Suppressor macrophage treated with lipopolysaccharide for 1 hour (primary cell): Measurements from ENCODE around the gene PRKAR1B.
"Not testable (repeated sequence)": the region's sequence is repeated elsewhere in the genome, so short reads cannot be mapped to it uniquely, and the experiment has no call there.

Source experiments
- DNase-seq, 3 donors: peaks; one replicate each; pipeline ENCODE4 v3.0.0-alpha.2; 2020 to 2022

The PRKAR1B gene

GRCh38 chr7:569071-569855 lies 157.8 kb downstream of the PRKAR1B start:
- no peak for DNase-seq

GRCh38 chr7:568031-568951 lies 158.8 kb downstream of the PRKAR1B start:
- DNase-seq: no peak

GRCh38 chr7:567305-567883 lies 159.7 kb downstream of the PRKAR1B start:
- DNase-seq: no peak

- no peak for DNase-seq
These were observed 161.0 kb downstream of the PRKAR1B start for GRCh38 chr7:566100-566499.

GRCh38 chr7:564176-564865 lies 162.8 kb downstream of the PRKAR1B start:
- DNase-seq: no peak

- no peak for DNase-seq
These were observed 163.4 kb downstream of the PRKAR1B start for GRCh38 chr7:563629-564170.

- no peak for DNase-seq
These were observed 164.1 kb downstream of the PRKAR1B start for GRCh38 chr7:562789-563628.

GRCh38 chr7:562374-562675 lies 164.8 kb downstream of the PRKAR1B start:
- DNase-seq: no peak

- DNase-seq: no peak
These were observed 165.3 kb downstream of the PRKAR1B start for GRCh38 chr7:561631-562373.

GRCh38 chr7:560966-561630 lies 166.0 kb downstream of the PRKAR1B start:
- DNase-seq: no peak

GRCh38 chr7:559396-559705 lies 167.7 kb downstream of the PRKAR1B start:
- no peak for DNase-seq

- no peak for DNase-seq
These were observed 169.6 kb downstream of the PRKAR1B start for GRCh38 chr7:557558-557881.

- DNase-seq: no peak
These were observed 170.1 kb downstream of the PRKAR1B start for GRCh38 chr7:556837-557557.

GRCh38 chr7:556291-556826 lies 170.7 kb downstream of the PRKAR1B start:
- DNase-seq: no peak

- no peak for DNase-seq
These were observed 171.4 kb downstream of the PRKAR1B start for GRCh38 chr7:555551-556160.

GRCh38 chr7:553636-554111 lies 173.4 kb downstream of the PRKAR1B start:
- no peak for DNase-seq

- no peak for DNase-seq
These were observed 174.0 kb downstream of the PRKAR1B start for GRCh38 chr7:552868-553635.

- DNase-seq: not testable (repeated sequence)
These were observed 174.8 kb downstream of the PRKAR1B start for GRCh38 chr7:552151-552867.
